G401.6 (cell line): Measurements from ENCODE around the gene COX7A2L.
A peak's percentile ranks its signal among the peaks of the same experiment; 100 is the strongest.
"Not testable (repeated sequence)": the region's sequence is repeated elsewhere in the genome, so short reads cannot be mapped to it uniquely, and the experiment has no call there.

Experiments
- FAIRE-seq: peaks from 2 replicates; lab custom pipeline; 2012; peaks lifted over from hg19 to GRCh38; lab: Jason Lieb, UNC

The COX7A2L gene

DNA sequence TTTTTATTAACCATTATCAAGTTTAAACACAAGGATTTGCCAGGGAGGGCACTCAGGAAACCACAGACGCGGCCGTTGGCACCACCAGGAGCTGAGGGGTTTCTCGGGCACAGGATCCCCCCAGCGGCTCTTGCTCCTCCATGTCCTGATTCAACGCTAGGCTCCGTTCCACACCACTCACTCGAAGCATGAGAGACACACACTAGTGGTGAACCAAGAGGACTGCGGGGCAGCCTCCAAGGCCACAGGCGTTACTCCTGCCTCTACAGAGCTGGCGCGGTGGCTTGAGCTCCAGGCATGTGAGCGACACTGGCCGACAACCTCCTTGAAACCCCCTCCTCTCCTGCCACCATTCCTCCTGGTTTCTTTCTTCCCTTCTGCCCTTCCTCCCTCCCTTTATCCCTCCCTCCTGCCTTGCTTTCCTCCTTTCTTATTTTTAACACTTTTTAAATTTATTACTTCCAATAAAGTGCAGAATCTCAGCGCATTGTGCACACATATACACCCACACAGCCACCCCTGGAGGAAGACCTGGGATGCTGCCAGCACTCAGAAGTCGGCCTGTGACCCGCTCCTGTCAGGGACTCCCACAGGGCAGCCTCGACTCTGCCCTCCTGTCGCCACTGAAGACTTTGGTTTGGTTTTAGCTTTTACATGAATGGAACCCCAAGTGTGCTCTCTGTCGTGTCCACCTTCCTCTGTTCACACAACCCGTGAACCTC, 21.7 kb downstream of the COX7A2L start:
- no peak for FAIRE-seq

- no peak for FAIRE-seq
Observed at GRCh38 chr2:42338567-42339190, 22.3 kb downstream of the COX7A2L start.

GRCh38 chr2:42337846-42338566, 23.0 kb downstream of the COX7A2L start:
- no peak for FAIRE-seq

DNA sequence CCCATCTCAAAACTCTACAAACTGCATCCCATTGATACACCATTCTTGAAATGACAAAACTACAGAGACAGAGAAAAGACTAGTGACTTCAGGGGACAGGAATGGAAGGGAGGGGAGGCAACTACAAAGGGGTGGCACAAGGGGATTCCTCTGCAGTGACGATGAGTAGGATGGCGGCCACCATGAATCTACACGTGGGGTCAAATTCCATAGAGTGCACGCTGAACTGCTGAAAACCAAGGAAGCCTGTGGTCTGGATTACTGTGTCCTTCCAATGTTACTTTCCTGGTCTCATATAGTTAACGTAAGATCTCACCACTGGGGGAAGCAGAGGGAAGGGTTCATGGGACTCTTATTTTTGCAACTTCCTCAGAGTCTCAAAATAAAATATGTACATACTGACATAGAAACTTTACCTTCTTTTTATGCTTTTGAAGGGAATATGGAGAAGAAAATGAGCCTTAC, 23.6 kb downstream of the COX7A2L start:
- no peak for FAIRE-seq

GRCh38 chr2:42336361-42336965, 24.6 kb downstream of the COX7A2L start:
- FAIRE-seq = no peak

GRCh38 chr2:42335514-42336104, 25.4 kb downstream of the COX7A2L start:
- FAIRE-seq = no peak

DNA sequence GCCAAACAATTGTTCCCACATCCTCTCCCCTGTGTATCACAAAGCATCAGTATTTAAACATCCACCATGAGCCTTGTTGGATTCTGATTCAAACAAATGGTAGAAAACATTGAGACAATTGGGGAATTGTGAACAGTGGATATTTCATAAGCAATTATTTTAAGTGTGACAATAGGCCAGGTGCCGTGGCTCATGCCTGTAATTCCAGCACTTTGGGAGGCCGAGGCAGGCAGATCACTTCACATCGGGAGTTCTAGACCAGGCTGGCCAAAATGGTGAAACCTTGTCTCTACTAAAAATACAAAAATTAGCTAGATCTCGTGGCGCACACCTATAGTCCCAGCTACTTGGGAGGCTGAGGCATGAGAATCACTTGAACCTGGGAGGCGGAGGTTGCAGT, 26.2 kb downstream of the COX7A2L start:
- not testable (repeated sequence) for FAIRE-seq

DNA sequence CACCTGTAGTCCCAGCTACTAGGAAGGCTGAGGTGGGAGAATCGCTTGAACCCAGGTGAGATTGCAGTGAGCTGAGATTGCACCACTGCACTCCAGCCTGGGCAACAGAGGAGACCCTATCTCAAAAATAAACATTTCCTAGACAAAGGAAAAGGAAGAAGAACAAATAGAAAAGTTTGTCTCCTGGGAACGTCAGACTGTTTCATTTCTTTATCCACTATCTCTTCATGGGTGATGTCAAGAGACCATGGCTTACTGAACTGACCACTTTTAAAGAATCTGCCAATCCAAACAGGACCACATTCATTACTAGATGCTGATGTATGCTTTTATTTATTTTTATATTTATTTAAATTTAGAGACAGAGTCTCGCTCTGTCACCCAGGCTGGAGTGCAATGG, 26.8 kb downstream of the COX7A2L start:
- FAIRE-seq = no peak

GRCh38 chr2:42333579-42333978, 27.4 kb downstream of the COX7A2L start:
- FAIRE-seq = no peak

- no peak for FAIRE-seq
Observed at GRCh38 chr2:42332575-42332974, 28.4 kb downstream of the COX7A2L start.

DNA sequence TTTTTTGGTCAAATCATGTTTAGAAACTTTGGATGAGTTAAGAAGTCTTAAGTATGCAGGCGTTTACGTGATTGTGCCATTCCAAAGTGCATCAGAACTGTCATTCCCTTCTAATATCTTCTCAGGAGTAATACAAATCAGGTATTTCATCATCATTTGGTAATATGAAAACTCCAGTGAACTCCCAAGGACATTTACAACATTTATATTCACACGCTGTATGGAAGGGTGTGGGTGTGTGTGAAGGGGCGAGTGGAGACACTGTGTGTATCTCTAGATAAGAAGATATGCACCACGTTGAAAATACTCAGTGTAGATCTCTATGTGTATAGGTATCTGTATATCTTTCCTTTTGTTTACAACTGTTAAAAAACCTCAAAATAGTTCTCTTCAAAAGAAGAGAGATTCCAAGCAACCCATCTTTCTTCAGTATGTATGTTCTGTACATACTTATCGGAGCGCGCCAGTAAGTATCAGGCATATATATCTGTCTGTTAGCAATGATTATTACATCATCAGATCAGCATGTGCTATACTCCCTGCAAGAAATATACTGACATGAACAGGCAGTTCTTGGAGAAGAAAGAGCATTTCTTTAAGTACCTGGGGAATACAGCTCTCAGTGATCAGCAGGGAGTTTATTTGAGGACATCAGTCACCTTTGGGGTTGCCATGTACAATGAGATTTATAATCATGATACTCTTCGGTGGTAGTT, 29.3 kb downstream of the COX7A2L start:
- no peak for FAIRE-seq

DNA sequence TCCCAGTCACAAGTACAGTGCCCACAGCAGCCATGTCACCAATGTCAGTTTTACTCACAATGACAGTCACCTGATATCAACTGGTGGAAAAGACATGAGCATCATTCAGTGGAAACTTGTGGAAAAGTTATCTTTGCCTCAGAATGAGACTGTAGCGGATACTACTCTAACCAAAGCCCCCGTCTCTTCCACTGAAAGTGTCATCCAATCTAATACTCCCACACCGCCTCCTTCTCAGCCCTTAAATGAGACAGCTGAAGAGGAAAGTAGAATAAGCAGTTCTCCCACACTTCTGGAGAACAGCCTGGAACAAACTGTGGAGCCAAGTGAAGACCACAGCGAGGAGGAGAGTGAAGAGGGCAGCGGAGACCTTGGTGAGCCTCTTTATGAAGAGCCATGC, 31.3 kb downstream of the COX7A2L start:
- no peak for FAIRE-seq

- no peak for FAIRE-seq
Observed at GRCh38 chr2:42328923-42329322, 32.1 kb downstream of the COX7A2L start.

GRCh38 chr2:42328148-42328833, 32.7 kb downstream of the COX7A2L start:
- FAIRE-seq = peak; percentile 85

DNA sequence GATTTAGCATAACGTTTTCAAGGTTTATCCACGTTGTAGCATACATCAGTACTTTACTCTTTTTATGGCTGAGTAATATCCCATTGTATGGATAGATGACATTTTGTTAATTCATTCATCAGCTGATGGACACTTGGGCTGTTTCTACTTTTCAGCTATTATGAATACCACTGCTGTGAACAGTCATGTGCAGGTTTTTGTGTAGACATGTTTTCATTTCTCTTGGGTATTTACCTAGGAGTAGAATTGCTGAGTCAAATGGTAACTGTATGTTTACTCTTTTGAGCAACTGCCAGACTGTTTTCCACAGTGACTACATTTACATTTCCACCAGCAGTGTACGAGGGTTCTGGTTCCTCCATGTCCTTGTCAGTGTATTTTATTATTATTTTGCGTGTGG, 33.9 kb downstream of the COX7A2L start:
- FAIRE-seq = no peak

- FAIRE-seq = no peak
Observed at GRCh38 chr2:42325609-42326008, 35.4 kb downstream of the COX7A2L start.

DNA sequence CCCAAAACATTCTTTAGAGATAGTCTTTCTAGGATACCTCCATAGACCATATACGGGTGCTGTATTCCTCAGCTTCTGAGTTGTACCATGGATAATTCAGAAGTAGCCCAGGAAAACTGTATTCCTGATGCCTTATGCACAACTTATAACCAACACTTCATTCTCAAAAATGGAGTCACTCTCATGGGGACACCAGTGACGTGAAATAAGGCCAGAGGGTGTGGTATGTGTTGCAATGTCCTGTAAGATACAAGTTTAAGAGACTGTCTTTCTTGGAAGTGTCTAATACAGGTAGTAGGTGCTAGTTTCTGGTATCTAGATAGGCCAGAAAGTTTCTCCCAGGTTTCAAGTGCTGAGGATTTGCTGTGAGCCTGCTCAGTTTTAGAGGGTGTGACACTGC, 36.1 kb downstream of the COX7A2L start:
- FAIRE-seq = no peak

DNA sequence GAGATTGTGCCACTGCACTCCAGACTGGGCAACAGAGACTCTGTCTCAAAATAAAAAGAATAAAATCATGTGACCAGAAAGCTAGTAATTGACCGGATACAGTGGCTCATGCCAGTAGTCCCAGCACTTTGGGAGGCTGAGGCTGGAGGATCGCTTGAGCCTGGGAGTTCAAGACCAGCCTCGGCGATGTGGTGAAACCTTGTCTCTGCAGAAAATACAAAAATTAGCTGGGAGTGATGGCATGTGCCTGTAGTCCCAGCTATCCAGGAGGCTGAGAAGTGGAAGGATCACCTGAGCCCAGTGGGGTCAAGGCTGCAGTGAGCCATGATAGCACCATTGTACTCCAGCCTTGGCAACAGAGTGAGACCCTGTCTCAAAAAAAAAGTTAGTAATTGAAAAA, 36.8 kb downstream of the COX7A2L start:
- no peak for FAIRE-seq

DNA sequence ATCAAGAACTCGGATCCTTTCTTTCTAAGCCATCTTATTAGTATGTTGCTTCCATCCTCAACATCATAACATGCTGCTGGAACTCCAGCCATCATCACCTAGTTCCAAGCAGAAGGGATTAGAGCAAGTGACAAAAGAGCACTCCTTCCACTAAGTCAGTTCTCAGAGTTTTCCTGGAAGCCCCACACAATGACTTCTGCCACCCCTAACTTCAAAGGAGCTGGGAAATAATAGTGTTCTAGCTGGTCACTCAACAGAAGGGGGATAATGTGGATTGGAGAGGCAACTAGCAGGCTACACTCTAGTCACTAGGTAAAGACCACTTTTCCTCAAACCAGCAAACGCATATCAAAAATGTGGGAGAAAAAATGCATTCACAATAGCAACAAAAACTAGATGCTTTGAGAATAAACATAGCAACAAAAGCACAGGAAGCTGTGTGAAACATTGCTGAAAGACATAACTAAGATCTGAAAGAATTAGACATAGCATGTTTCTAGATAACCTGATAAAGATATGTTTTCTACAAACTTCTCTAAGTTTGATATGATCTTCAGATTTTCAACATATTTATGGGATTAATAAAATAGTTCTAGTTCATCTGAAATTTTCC, 39.5 kb downstream of the COX7A2L start:
- FAIRE-seq = no peak

GRCh38 chr2:42319265-42319664, 41.8 kb downstream of the COX7A2L start:
- no peak for FAIRE-seq

DNA sequence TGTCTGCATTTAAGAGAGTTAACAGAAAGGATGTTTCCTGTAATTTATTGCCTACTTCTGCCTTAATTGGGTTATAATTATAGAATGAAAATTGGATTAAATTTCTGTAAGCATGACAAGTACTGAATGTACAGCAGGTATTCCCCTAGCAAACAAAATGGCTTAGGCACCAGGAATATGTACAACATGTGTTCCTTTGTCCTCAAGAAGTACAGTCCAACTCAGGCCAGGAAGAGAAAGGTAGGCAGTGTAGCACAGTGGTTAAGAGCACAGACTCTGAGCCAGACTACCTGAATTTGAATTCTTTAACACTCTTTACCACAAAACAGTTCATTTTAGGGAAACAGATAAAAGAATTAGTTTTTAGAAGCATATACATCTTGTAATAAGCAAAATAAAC, 43.1 kb downstream of the COX7A2L start:
- no peak for FAIRE-seq
